Hepatocyte (in vitro differentiated cells): ENCODE measurements around the gene SARDH.

Experiments
- CTCF ChIP-seq: fragments of 200-600 bp; sonication (generic); IDR thresholded peaks from 2 replicates; pipeline ENCODE4 v1.5.1; 2016; ENCODE audit warnings: antibody characterized with exemption, mild to moderate bottlenecking; ENCODE audit not compliant: poor library complexity
- EZH2 ChIP-seq: fragments of 200-600 bp; sonication (generic); IDR thresholded peaks from 2 replicates; pipeline ENCODE4 v1.6.1; 2016; ENCODE audit warnings: antibody characterized with exemption, mild to moderate bottlenecking, borderline replicate concordance
- EZH2phosphoT487 ChIP-seq: fragments of 200-600 bp; sonication (generic); IDR thresholded peaks from one replicate; pipeline ENCODE4 v1.6.1; 2018; ENCODE audit warnings: antibody characterized with exemption, mild to moderate bottlenecking, low read depth, moderate library complexity; ENCODE audit not compliant: unreplicated experiment, severe bottlenecking

GRCh38 chr9:133786371-133786753 is 48.2 kb upstream of the SARDH start:
- TF ChIP-seq CTCF = no peak
- TF ChIP-seq EZH2phosphoT487 = no peak
- no peak for TF ChIP-seq EZH2
